ENCODE measurements around the gene RYR3.

The RYR3 gene

GRCh38 chr15:33768670-33769190 lies 458.0 kb downstream of the RYR3 start:
- ChIA-PET CTCF (interaction anchor here (1.5 kb wide), 1 partner anchor 34 kb away, joined by 4 read pairs; no protein-coding TSS in a partner anchor), POLR2A (interaction anchor here (0.5 kb wide), 1 partner anchor 27 kb away, joined by 3 read pairs; no protein-coding TSS in a partner anchor)
- no peak overlapping the region for H3K4me3 ChIP-seq (ENCODE audit: low read depth, low read length)
- TF ChIP-seq, protein P1, sequence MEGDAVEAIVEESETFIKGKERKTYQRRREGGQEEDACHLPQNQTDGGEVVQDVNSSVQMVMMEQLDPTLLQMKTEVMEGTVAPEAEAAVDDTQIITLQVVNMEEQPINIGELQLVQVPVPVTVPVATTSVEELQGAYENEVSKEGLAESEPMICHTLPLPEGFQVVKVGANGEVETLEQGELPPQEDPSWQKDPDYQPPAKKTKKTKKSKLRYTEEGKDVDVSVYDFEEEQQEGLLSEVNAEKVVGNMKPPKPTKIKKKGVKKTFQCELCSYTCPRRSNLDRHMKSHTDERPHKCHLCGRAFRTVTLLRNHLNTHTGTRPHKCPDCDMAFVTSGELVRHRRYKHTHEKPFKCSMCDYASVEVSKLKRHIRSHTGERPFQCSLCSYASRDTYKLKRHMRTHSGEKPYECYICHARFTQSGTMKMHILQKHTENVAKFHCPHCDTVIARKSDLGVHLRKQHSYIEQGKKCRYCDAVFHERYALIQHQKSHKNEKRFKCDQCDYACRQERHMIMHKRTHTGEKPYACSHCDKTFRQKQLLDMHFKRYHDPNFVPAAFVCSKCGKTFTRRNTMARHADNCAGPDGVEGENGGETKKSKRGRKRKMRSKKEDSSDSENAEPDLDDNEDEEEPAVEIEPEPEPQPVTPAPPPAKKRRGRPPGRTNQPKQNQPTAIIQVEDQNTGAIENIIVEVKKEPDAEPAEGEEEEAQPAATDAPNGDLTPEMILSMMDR (IDR thresholded peaks at IDR 0.05; ENCODE audit: insufficient read depth, low read length, missing control alignments): no peak
- no peak for DNase-seq (ENCODE audit: low read depth, low spot score)

DNA sequence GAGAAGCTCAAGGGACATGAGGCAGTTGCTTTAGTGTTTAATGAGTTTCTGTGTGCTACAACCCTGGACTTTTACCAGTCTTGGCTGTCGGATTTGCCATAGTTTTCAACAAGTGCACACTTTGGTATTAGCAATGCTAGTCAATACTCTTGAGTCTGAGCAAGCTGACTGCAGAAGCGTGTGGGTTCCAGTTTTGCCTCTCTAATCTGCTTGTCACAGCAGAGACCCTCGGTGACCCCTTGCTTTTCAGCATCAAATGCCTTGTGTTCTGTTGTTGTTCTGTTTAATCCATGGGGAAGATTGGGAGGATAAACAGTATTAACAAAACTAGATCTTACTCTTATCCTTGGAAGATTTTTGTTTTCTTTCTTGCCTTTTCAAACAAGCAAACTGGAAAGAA lies 463.2 kb downstream of the RYR3 start:
- ChIA-PET POLR2A (no interaction called here), CTCF (no interaction called here)
- TF ChIP-seq, protein P1 (IDR thresholded peaks at IDR 0.05; ENCODE audit: insufficient read depth, low read length, missing control alignments): no peak
- H3K4me3 ChIP-seq (ENCODE audit: low read depth, low read length): no peak overlapping the region
- no peak for DNase-seq (ENCODE audit: low read depth, low spot score)

DNA sequence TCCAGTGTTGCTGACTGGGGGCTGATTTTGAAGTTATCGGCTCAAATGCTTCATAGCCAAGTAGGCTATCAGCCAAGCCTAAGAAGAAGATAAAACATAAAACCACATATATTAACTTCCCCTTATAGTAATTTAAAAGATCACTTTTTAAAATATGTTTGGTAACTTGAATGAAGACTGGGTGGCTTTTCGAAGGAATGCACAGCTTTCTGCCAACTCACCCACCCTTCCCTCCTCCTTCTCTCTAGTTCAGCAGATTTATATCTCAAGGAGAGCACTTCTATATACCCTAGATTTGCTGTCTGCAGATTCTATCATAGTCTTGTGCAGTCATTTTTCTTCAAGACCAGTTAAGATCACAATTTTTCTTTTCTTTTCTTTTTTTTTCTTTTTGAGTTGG lies 468.1 kb downstream of the RYR3 start:
- TF ChIP-seq, protein P1 (IDR thresholded peaks at IDR 0.05; ENCODE audit: insufficient read depth, low read length, missing control alignments): no peak
- ChIA-PET CTCF (no interaction called here), POLR2A (no interaction called here)
- no peak overlapping the region for H3K4me3 ChIP-seq (ENCODE audit: low read depth, low read length)
- no peak for DNase-seq (ENCODE audit: low read depth, low spot score)

GRCh38 chr15:33780011-33780768 lies 469.4 kb downstream of the RYR3 start:
- no peak for DNase-seq (ENCODE audit: low read depth, low spot score)
- no peak overlapping the region for H3K4me3 ChIP-seq (ENCODE audit: low read depth, low read length)
- CTCF ChIA-PET: no interaction called here
- TF ChIP-seq, protein P1 (IDR thresholded peaks at IDR 0.05; ENCODE audit: insufficient read depth, low read length, missing control alignments): no peak
- POLR2A ChIA-PET: no interaction called here

GRCh38 chr15:33782966-33783365 lies 472.2 kb downstream of the RYR3 start:
- ChIA-PET CTCF (no interaction called here), POLR2A (no interaction called here)
- TF ChIP-seq, protein P1 (IDR thresholded peaks at IDR 0.05; ENCODE audit: insufficient read depth, low read length, missing control alignments): no peak
- no peak for DNase-seq (ENCODE audit: low read depth, low spot score)
- no peak overlapping the region for H3K4me3 ChIP-seq (ENCODE audit: low read depth, low read length)

DNA sequence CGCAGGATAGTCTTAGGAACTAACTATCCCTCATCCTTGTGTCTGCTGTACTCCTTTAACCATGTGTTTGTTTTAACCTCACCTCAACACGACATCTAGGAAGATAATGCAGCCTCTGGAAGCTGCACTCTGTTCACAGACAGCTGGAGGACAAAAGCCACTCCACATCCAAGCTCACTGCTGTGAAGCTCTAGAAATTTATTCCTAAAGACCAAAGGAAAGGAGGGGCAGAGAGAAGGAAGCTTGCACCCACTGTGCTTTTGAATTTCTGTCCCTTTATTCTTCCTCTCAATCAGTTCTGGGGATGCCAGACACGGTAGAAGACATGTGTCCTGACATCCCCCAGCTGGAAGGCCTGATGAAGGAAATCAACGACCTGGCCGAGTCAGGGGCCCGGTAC lies 474.6 kb downstream of the RYR3 start:
- TF ChIP-seq, protein P1 (IDR thresholded peaks at IDR 0.05; ENCODE audit: insufficient read depth, low read length, missing control alignments): no peak
- H3K4me3 ChIP-seq (ENCODE audit: low read depth, low read length): no peak overlapping the region
- no peak for DNase-seq (ENCODE audit: low read depth, low spot score)
- CTCF ChIA-PET: interaction anchor here (0.9 kb wide), 1 partner anchor 47 kb away, joined by 3 read pairs; no protein-coding TSS in a partner anchor
- POLR2A ChIA-PET: no interaction called here
